Measurements from ENCODE around the gene PNLDC1.
"Not testable (repeated sequence)": the region's sequence is repeated elsewhere in the genome, so short reads cannot be mapped to it uniquely, and the experiment has no call there.

PNLDC1 gene

GRCh38 chr6:159844737-159845645 is 44.9 kb downstream of the PNLDC1 start:
- no peak for TF ChIP-seq CTCF (IDR thresholded peaks at IDR 0.05; ENCODE audit: low read depth, low read length, missing control alignments)
- no peak for DNase-seq (ENCODE audit: low read depth)
- in situ Hi-C loops (cut with HindIII; ENCODE audit: low sequenced_read_pairs) = no loop called here
- H3K4me3 ChIP-seq (ENCODE audit: low read depth, low read length) = no peak overlapping the region

- DNase-seq (ENCODE audit: low read depth); H3K4me3 ChIP-seq (ENCODE audit: low read depth, low read length); in situ Hi-C loops (cut with HindIII; ENCODE audit: low sequenced_read_pairs): not testable (repeated sequence)
Measured at GRCh38 chr6:159848552-159848951, 48.5 kb downstream of the PNLDC1 start.

GRCh38 chr6:159849851-159850250 is 49.8 kb downstream of the PNLDC1 start:
- in situ Hi-C loops (cut with HindIII; ENCODE audit: low sequenced_read_pairs); H3K4me3 ChIP-seq (ENCODE audit: low read depth, low read length); DNase-seq (ENCODE audit: low read depth): not testable (repeated sequence)

GRCh38 chr6:159852877-159853276 is 52.8 kb downstream of the PNLDC1 start:
- TF ChIP-seq CTCF (IDR thresholded peaks at IDR 0.05; ENCODE audit: low read depth, low read length, missing control alignments) = no peak
- no peak for DNase-seq (ENCODE audit: low read depth)
- in situ Hi-C loops (cut with HindIII; ENCODE audit: low sequenced_read_pairs) = no loop called here
- no peak overlapping the region for H3K4me3 ChIP-seq (ENCODE audit: low read depth, low read length)

GRCh38 chr6:159853754-159854153 is 53.7 kb downstream of the PNLDC1 start:
- in situ Hi-C loops (cut with HindIII; ENCODE audit: low sequenced_read_pairs) = no loop called here
- no peak for TF ChIP-seq CTCF (IDR thresholded peaks at IDR 0.05; ENCODE audit: low read depth, low read length, missing control alignments)
- H3K4me3 ChIP-seq (ENCODE audit: low read depth, low read length) = no peak overlapping the region
- DNase-seq (ENCODE audit: low read depth) = no peak

- no peak for TF ChIP-seq CTCF (IDR thresholded peaks at IDR 0.05; ENCODE audit: low read depth, low read length, missing control alignments)
- DNase-seq (ENCODE audit: low read depth) = no peak
- in situ Hi-C loops (cut with HindIII; ENCODE audit: low sequenced_read_pairs) = no loop called here
Measured at GRCh38 chr6:159854959-159855358, 54.9 kb downstream of the PNLDC1 start.

GRCh38 chr6:159858259-159858658 is 58.2 kb downstream of the PNLDC1 start:
- no peak for TF ChIP-seq CTCF (IDR thresholded peaks at IDR 0.05; ENCODE audit: low read depth, low read length, missing control alignments)
- no peak overlapping the region for H3K4me3 ChIP-seq (ENCODE audit: low read depth, low read length)
- in situ Hi-C loops (cut with HindIII; ENCODE audit: low sequenced_read_pairs) = no loop called here
- DNase-seq (ENCODE audit: low read depth) = no peak

More at GRCh38 chr6:159854959-159855358, 54.9 kb downstream of the PNLDC1 start:
- no peak overlapping the region for H3K4me3 ChIP-seq (ENCODE audit: low read depth, low read length)

All from astrocyte of the cerebellum (primary cell).